ENCODE data around the gene TCFL5.

TCFL5 gene

GRCh38 chr20:62861726-62862336, at the start of gene TCFL5:
Gene TCFL5, minus strand, starts transcription at chr20:62861822. Its CDS starts 152 bp downstream, at chr20:62861670.
- H3K9me3 ChIP-seq: no peaks in the 10 kb centered on the region; the same call in none of the 2 replicates
- H3K4me3 ChIP-seq: peak within 1 kb of the TSS; percentile 51
- DNase-seq (ENCODE audit: low spot score in 2 of 2): peak; percentile 72 to 91
- H3K27me3 ChIP-seq (ENCODE audit: low read depth): no peaks in the 10 kb centered on the region
- H3K4me1 ChIP-seq: peaks cover 15% of the 10 kb centered on the region
- in situ Hi-C loops (cut with MboI; ENCODE audit: low sequenced_read_pairs): no loop called here
- H3K36me3 ChIP-seq (replicated peaks): peaks cover 19% of the 10 kb centered on the region

- in situ Hi-C loops (cut with MboI; ENCODE audit: low sequenced_read_pairs): no loop called here
- H3K9me3 ChIP-seq: no peaks in the 10 kb centered on the region
- H3K4me1 ChIP-seq: peaks cover 9% of the 10 kb centered on the region
- H3K36me3 ChIP-seq (replicated peaks): peaks cover 71% of the 10 kb centered on the region
- H3K27me3 ChIP-seq (ENCODE audit: low read depth): no peaks in the 10 kb centered on the region
- H3K4me3 ChIP-seq: no peak overlapping the region
- no peak for DNase-seq (ENCODE audit: low spot score in 2 of 2)
These were observed 49.3 kb upstream of the TCFL5 start for GRCh38 chr20:62910777-62911497.

- H3K27me3 ChIP-seq (ENCODE audit: low read depth): no peaks in the 10 kb centered on the region
- peaks cover 77% of the 10 kb centered on the region for H3K36me3 ChIP-seq (replicated peaks)
- no peak for DNase-seq (ENCODE audit: low spot score in 2 of 2)
- in situ Hi-C loops (cut with MboI; ENCODE audit: low sequenced_read_pairs): no loop called here
- H3K4me3 ChIP-seq: no peak overlapping the region
- peaks cover 3% of the 10 kb centered on the region; the same call in 1 of the 2 replicates for H3K4me1 ChIP-seq
- H3K9me3 ChIP-seq: no peaks in the 10 kb centered on the region
These were observed 48.7 kb upstream of the TCFL5 start for GRCh38 chr20:62910217-62910766.

GRCh38 chr20:62908971-62909791, 47.6 kb upstream of the TCFL5 start:
- peaks cover 88% of the 10 kb centered on the region for H3K36me3 ChIP-seq (replicated peaks)
- H3K4me1 ChIP-seq: no peaks in the 10 kb centered on the region
- in situ Hi-C loops (cut with MboI; ENCODE audit: low sequenced_read_pairs): loop anchor here (10.0 kb wide), 1 partner anchor 96 kb away; the partner anchor contains the start of gene BHLHE23
- H3K4me3 ChIP-seq: no peak overlapping the region
- H3K9me3 ChIP-seq: no peaks in the 10 kb centered on the region
- no peaks in the 10 kb centered on the region for H3K27me3 ChIP-seq (ENCODE audit: low read depth)
- no peak for DNase-seq (ENCODE audit: low spot score in 2 of 2)

- H3K9me3 ChIP-seq: no peaks in the 10 kb centered on the region
- no peaks in the 10 kb centered on the region for H3K4me1 ChIP-seq
- H3K27me3 ChIP-seq (ENCODE audit: low read depth): no peaks in the 10 kb centered on the region
- no peak overlapping the region for H3K4me3 ChIP-seq
- peak in 1 of 2 experiments; percentile 61 for DNase-seq (ENCODE audit: low spot score in 2 of 2)
- in situ Hi-C loops (cut with MboI; ENCODE audit: low sequenced_read_pairs): loop anchor here (10.0 kb wide), 1 partner anchor 97 kb away; the partner anchor contains the start of gene BHLHE23
- H3K36me3 ChIP-seq (replicated peaks): peaks cover 97% of the 10 kb centered on the region
These were observed 46.0 kb upstream of the TCFL5 start for GRCh38 chr20:62907384-62908317.

- DNase-seq (ENCODE audit: low spot score in 2 of 2): no peak
- Histone ChIP-seq H3K4me3 (no peak overlapping the region), H3K36me3 (replicated peaks) (peaks cover 99% of the 10 kb centered on the region), H3K4me1 (no peaks in the 10 kb centered on the region), H3K27me3 (ENCODE audit: low read depth) (no peaks in the 10 kb centered on the region), H3K9me3 (no peaks in the 10 kb centered on the region)
- in situ Hi-C loops (cut with MboI; ENCODE audit: low sequenced_read_pairs): loop anchor here (10.0 kb wide), 1 partner anchor 98 kb away; the partner anchor contains the start of gene BHLHE23
These were observed 45.2 kb upstream of the TCFL5 start for GRCh38 chr20:62906647-62907375.

GRCh38 chr20:62906209-62906608, 44.6 kb upstream of the TCFL5 start:
- no peak for DNase-seq (ENCODE audit: low spot score in 2 of 2)
- in situ Hi-C loops (cut with MboI; ENCODE audit: low sequenced_read_pairs): loop anchor here (10.0 kb wide), 1 partner anchor 99 kb away; the partner anchor contains the start of gene BHLHE23

GRCh38 chr20:62905536-62906117, 44.0 kb upstream of the TCFL5 start:
- no peak for DNase-seq (ENCODE audit: low spot score in 2 of 2)
- in situ Hi-C loops (cut with MboI; ENCODE audit: low sequenced_read_pairs): loop anchor here (10.0 kb wide), 1 partner anchor 99 kb away; the partner anchor contains the start of gene BHLHE23
- no peaks in the 10 kb centered on the region for H3K9me3 ChIP-seq
- no peak overlapping the region for H3K4me3 ChIP-seq
- H3K36me3 ChIP-seq (replicated peaks): peaks cover 96% of the 10 kb centered on the region
- no peaks in the 10 kb centered on the region for H3K4me1 ChIP-seq
- H3K27me3 ChIP-seq (ENCODE audit: low read depth): no peaks in the 10 kb centered on the region

More at GRCh38 chr20:62906209-62906608, 44.6 kb upstream of the TCFL5 start:
- Histone ChIP-seq H3K36me3 (replicated peaks) (peaks cover 99% of the 10 kb centered on the region), H3K27me3 (ENCODE audit: low read depth) (no peaks in the 10 kb centered on the region), H3K4me1 (no peaks in the 10 kb centered on the region), H3K4me3 (no peak overlapping the region), H3K9me3 (no peaks in the 10 kb centered on the region)

- DNase-seq (ENCODE audit: low spot score in 2 of 2): no peak
These were observed 41.4 kb upstream of the TCFL5 start for GRCh38 chr20:62902926-62903615.

GRCh38 chr20:62901891-62902290, 40.3 kb upstream of the TCFL5 start:
- H3K4me1 ChIP-seq: no peaks in the 10 kb centered on the region

More at GRCh38 chr20:62902926-62903615, 41.4 kb upstream of the TCFL5 start:
- Histone ChIP-seq H3K4me3 (no peak overlapping the region), H3K27me3 (ENCODE audit: low read depth) (no peaks in the 10 kb centered on the region), H3K4me1 (no peaks in the 10 kb centered on the region), H3K9me3 (no peaks in the 10 kb centered on the region), H3K36me3 (replicated peaks) (peaks cover 70% of the 10 kb centered on the region)
- in situ Hi-C loops (cut with MboI; ENCODE audit: low sequenced_read_pairs): loop anchor here (10.0 kb wide), 1 partner anchor 102 kb away; the partner anchor contains the start of gene BHLHE23

More at GRCh38 chr20:62901891-62902290, 40.3 kb upstream of the TCFL5 start:
- H3K9me3 ChIP-seq: no peaks in the 10 kb centered on the region
- DNase-seq (ENCODE audit: low spot score in 2 of 2): no peak
- no peaks in the 10 kb centered on the region for H3K27me3 ChIP-seq (ENCODE audit: low read depth)
- H3K36me3 ChIP-seq (replicated peaks): peaks cover 63% of the 10 kb centered on the region
- no peak overlapping the region for H3K4me3 ChIP-seq
- in situ Hi-C loops (cut with MboI; ENCODE audit: low sequenced_read_pairs): loop anchor here (10.0 kb wide), 1 partner anchor 103 kb away; the partner anchor contains the start of gene BHLHE23
